ENCODE data around the gene BSPRY.

BSPRY gene

DNA sequence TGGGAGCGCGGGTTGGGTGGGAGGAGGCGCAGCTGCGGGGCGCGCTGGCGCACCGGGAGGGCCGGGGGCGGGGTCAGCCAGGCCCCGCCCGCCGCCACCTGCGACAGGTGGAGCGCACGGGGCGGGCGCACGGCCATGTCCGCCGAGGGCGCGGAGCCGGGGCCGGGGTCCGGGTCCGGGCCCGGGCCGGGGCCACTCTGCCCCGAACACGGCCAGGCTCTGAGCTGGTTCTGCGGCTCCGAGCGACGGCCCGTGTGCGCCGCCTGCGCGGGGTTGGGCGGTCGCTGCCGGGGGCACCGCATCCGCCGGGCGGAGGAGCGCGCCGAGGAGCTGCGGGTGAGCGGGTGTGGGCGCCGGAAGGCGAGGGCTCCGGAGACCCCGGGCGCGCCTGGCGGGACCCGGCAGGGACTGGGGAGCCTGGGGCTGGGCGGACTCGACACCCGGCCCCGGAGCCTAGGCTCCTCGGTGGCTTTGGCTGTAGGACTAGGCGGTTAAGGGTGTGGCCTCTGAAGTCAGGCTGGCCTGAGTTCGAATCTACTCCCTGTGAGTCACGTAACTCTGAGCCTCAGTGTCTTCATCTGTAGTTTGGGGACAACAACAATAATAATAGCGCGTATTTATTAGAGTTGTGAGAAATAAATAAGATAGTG lies at the start of gene BSPRY:
Gene BSPRY, plus strand, starts transcription at position 97 of the 650 bp plus-strand sequence. Its CDS starts 39 bp downstream, at position 136.
- FAIRE-seq: peak; percentile 15
- no peak for DNase-seq (ENCODE audit: extremely low spot score, insufficient read length, low read depth)

GRCh38 chr9:113299800-113300292 lies 49.5 kb upstream of the BSPRY start:
- DNase-seq (ENCODE audit: extremely low spot score, insufficient read length, low read depth) (no peak), FAIRE-seq (no peak)

DNA sequence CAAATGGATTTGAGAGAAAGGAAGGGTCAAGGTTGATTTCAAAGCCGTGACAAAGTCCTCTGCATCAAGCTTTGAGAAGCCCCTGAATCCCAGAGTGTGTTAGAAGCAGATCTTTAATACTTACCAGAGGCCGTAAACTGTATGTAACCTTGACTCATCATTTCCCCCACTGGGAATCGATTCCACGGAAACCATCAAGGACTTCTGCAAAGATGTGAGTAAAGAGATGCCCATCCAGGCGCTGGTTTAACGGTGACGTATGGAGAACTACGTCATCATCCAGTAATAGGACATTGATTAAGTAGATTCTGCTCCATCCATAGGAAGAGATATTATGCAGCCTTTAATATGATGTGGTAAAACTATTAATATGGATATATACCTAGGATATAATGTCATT lies 47.8 kb upstream of the BSPRY start:
- FAIRE-seq (no peak), DNase-seq (ENCODE audit: extremely low spot score, insufficient read length, low read depth) (no peak)

DNA sequence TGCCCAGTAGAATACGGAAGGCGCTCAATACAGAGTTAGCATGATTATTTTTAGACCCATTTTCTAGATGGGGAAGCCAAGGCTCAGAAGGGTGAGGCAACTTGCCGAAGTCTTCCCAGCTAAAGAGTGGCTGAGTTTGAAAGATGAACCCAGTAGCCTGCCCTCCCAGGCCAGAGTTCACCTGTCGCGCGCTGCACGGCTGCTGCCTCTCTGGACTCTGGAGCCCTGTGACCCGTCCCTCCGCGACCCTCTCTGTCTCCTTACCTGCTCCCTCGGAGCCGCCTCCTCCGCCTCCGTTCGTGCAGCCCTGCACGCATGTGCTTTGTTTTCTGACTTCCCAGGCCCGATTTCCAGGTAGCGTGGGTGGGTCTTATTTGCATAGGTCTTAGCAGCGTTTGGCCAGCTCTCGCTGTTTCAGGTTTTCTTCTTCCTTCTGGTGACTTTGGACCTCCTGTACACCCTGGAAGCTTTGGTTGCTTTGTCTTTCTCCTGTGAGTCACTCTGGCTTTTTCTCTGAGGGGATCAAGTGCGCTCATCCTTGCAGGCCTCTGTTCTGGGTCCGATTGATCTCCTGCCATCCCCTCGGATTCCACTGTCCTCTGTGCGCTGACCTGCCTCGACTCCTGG lies 46.4 kb upstream of the BSPRY start, which contains the start of gene RNF183:
Gene RNF183, minus strand, starts transcription at position 585 of the 627 bp plus-strand sequence. CDS start 5,192 bp downstream, outside the sequence.
- DNase-seq (ENCODE audit: extremely low spot score, insufficient read length, low read depth) (no peak), FAIRE-seq (no peak)

GRCh38 chr9:113306566-113306965 lies 42.8 kb upstream of the BSPRY start:
- no peak for FAIRE-seq

GRCh38 chr9:113307396-113307975 lies 41.9 kb upstream of the BSPRY start:
- DNase-seq (ENCODE audit: extremely low spot score, insufficient read length, low read depth) (no peak), FAIRE-seq (no peak)

More at GRCh38 chr9:113306566-113306965, 42.8 kb upstream of the BSPRY start:
- no peak for DNase-seq (ENCODE audit: extremely low spot score, insufficient read length, low read depth)

DNA sequence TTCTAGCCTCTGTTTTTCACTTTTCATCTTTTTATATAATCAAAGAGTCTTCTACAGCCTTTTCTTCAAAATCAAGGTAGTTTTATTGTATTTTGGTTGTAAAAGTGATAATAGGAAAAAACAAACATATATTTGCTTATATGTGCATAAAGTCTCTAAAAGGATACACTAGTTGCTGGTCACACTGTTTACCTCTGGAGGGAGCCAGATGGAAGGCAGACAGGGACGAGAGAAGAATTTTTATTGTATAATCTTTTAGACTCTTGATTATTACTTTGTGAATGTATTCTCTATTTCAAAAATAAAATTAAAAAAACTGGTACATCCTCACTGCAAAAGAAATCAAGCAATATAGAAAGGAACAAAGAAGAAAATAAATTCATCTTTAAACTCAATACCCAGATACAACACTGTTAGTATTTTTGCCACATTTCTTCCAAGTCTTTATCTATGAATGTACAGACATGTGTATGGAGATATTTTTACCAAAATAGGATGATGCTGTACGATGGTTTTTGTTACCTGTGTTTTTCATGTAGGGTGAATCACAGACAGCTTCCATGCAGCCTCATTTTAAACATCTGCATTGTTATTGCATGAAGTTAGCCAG lies 40.0 kb upstream of the BSPRY start:
- DNase-seq (ENCODE audit: extremely low spot score, insufficient read length, low read depth) (no peak), FAIRE-seq (peak; percentile 47)

- DNase-seq (ENCODE audit: extremely low spot score, insufficient read length, low read depth) (no peak), FAIRE-seq (no peak)
These were observed 38.8 kb upstream of the BSPRY start for GRCh38 chr9:113310538-113310937.

GRCh38 chr9:113311961-113312360 lies 37.4 kb upstream of the BSPRY start:
- FAIRE-seq (no peak), DNase-seq (ENCODE audit: extremely low spot score, insufficient read length, low read depth) (no peak)

DNA sequence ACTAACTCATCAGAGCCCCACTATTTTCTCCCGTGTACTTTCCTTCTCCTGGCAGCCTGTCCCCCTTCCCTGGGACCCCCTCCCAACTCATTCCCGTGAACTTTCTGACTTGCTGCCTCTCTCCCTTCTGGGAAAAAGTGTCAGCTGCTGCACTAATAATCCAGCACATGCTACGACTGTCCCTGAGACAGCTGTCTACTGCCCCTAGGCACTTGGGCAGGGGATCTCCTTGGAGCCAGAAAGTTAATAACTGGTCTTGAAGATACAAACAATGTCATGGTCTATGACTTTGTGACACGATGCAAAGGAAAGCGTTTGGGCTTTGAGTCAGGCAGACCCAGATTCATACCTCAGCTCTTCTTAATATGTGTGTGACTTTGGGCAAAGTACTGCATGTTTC lies 36.1 kb upstream of the BSPRY start:
- no peak for DNase-seq (ENCODE audit: extremely low spot score, insufficient read length, low read depth)
- no peak for FAIRE-seq

GRCh38 chr9:113315231-113315630 lies 34.1 kb upstream of the BSPRY start:
- FAIRE-seq (no peak), DNase-seq (ENCODE audit: extremely low spot score, insufficient read length, low read depth) (no peak)

DNA sequence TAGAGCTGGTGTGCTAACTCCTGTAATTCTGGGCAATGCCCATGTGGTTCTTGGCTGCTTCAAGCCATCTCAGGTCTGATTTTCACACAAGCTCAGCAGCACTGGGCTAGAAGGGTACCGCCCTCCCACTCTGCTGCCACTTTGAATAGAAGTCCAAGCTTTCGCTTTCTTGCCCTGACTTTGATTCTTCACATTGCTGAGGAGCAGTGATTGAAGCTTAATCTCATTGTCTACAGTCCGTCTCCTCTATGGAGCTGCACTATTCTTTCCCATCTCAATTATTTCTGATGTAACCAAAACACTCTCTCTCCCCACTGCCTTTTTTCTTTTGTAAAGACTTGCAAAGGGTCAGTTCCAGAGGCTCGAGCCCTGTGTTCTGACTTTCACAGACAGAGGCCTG lies 33.3 kb upstream of the BSPRY start:
- FAIRE-seq: no peak

DNA sequence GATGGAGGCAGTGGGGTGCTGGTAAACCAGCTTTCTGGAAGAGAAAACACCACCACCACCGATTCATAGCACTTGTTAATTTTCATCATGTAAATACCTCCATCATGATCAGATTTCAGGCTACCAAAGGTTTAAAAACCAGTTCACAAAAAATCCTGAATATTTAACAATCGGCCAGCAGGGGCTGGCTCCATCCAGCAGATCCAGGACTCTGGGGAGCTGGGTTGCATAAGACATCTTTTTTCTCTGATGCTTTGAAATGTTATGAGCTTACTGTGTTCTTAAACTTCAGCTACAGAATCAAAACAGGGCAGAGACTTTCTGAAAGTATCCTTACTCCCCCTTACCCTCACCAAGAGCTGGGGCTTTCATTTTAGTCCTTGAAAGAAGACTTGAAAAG lies 31.6 kb upstream of the BSPRY start:
- DNase-seq (ENCODE audit: extremely low spot score, insufficient read length, low read depth) (no peak), FAIRE-seq (no peak)

More for the DNA sequence above, 33.3 kb upstream of the BSPRY start:
- no peak for DNase-seq (ENCODE audit: extremely low spot score, insufficient read length, low read depth)

DNA sequence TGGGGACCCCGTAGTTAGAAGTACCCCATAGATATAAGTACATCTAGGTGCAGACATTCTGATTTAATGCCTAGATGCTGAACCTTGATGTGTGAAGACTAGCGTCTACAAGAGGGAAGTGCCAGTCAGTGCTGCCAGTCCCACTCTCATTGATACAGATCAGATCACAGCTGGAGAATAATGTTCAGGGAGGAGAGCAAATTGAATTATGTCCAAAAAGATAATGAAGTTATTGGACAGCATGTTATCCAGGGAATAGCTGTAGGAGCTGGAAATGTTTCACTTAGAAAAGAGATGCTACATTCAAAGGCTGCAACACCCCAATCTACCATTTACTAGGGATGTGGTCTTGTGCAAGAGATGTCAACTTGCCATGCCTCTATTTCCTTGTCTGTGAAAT lies 30.3 kb upstream of the BSPRY start:
- DNase-seq (ENCODE audit: extremely low spot score, insufficient read length, low read depth): no peak
- FAIRE-seq: no peak

DNA sequence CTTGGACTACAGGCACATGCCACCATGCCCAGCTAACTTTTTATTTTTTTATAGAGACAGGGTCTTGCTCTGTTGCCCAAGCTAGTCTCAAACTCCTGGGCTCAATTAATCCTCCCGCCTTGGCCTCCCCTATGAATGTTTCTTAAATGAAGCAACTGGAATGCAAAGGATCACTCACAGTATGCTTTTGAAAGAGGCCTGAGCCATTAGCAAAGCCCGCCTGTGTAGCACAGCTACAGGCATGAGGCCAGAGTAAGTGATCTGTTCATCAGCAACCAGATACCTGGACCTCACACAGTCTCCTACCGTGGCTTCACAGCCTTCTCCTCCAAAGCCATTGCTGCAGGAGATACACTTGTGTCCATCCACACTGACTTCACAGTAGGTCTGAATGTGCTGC lies 29.3 kb upstream of the BSPRY start:
- FAIRE-seq (no peak), DNase-seq (ENCODE audit: extremely low spot score, insufficient read length, low read depth) (no peak)

GRCh38 chr9:113322671-113323070 lies 26.7 kb upstream of the BSPRY start:
- FAIRE-seq: no peak

DNA sequence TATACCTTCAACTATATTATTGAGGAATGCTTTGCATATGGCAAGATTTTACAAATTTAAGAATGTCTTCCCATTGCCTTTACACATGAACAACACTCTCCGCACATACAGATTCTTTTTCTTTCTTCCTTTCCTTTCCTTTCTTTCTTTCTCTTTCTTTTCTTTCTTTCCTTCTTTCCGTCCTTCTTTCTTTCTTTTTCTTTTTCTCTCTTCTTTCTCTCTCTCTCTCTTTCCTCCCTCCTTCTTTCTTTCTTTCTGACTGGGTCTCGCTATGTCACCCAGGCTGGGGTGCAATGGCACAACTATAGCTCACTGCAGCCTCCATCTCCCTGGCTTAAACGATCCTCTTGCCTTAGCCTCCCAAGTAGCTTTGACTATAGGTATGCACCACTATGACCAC lies 23.1 kb upstream of the BSPRY start:
- FAIRE-seq (no peak), DNase-seq (ENCODE audit: extremely low spot score, insufficient read length, low read depth) (no peak)

More at GRCh38 chr9:113322671-113323070, 26.7 kb upstream of the BSPRY start:
- no peak for DNase-seq (ENCODE audit: extremely low spot score, insufficient read length, low read depth)

- FAIRE-seq: no peak
- no peak for DNase-seq (ENCODE audit: extremely low spot score, insufficient read length, low read depth)
These were observed 21.1 kb upstream of the BSPRY start for GRCh38 chr9:113328045-113328782.

DNA sequence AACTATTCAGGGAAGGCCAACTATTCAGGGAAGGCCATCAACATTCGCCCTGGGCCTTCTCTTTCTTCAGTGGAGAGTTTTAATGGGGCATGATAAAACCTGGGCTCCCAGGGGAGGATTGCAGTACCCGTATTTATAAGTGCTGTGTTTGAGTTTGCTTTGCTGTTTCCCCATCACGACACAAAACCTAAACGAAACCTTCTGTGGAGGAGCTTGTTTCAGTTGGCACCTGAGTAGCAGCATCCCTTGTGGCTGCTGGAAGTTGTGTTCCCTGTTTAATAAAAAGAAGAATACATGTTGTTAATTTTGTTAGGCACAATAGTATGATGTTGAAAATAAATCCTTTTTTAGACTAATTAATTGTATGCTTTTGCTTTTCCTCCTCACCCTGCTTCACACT lies 17.6 kb upstream of the BSPRY start:
- FAIRE-seq (no peak), DNase-seq (ENCODE audit: extremely low spot score, insufficient read length, low read depth) (no peak)

DNA sequence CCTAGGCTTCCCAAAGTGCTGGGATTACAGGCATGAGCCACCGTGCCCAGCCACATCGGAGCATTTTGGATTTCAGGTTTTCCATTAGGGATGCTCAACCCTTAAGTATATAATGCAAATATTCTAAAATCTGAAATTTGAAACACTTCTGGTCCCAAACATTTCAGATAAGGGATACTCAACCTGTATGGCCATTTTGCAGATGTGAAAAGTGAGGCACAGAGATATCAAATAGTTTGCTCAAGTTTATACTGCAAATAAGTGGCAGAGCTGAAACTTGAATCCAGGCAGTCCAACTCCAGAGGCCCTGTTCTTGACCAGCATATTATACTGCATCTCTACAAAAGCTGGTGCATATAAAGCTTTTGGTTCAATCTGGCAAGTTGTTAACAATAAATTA lies 11.6 kb upstream of the BSPRY start:
- FAIRE-seq (no peak), DNase-seq (ENCODE audit: extremely low spot score, insufficient read length, low read depth) (no peak)

Measured in GM18507 (cell line).